ENCODE measurements around the gene SFXN5. TPM values are rescaled to one million over a fixed set of nuclear protein-coding genes. Genes with fewer than 3 reads are reported as not detected.

Gene SFXN5
- total and polyA plus RNA-seq, 2 of the 8 experiments (the other 6 are each of a cell fraction or from before 2014, with no cell fraction given): 29.3 to 33.1 TPM

GRCh38 chr2:73106791-73107190 is 35.3 kb upstream of the SFXN5 start (continued):
- TF ChIP-seq CHD7 (IDR thresholded peaks at IDR 0.05; ENCODE audit: insufficient replicate concordance, low read length) (no peak), CTBP2 (IDR thresholded peaks at IDR 0.05; ENCODE audit: borderline replicate concordance, insufficient read depth, insufficient read length, low read length) (no peak), HDAC6 (IDR thresholded peaks at IDR 0.05; ENCODE audit: low read depth, low read length) (no peak), RAD21 (IDR thresholded peaks at IDR 0.05 in 1 of 2, conservative IDR thresholded peaks at IDR 0.05 in 1 of 2; ENCODE audit: low read depth in 2 of 2, low read length in 2 of 2) (no peak), JUND (IDR thresholded peaks at IDR 0.05; ENCODE audit: low read length) (no peak), SP1 (IDR thresholded peaks at IDR 0.05; ENCODE audit: low read depth, low read length) (no peak), ATF3 (IDR thresholded peaks at IDR 0.05; ENCODE audit: insufficient read depth, low read depth, low read length) (no peak), RFX5 (IDR thresholded peaks at IDR 0.05; ENCODE audit: borderline replicate concordance, low read depth, low read length) (no peak), SUZ12 (IDR thresholded peaks at IDR 0.05; ENCODE audit: low read length) (no peak), EGR1 (IDR thresholded peaks at IDR 0.05; ENCODE audit: borderline replicate concordance, low read depth, low read length) (no peak), SP4 (IDR thresholded peaks at IDR 0.05; ENCODE audit: low read length) (no peak)
